ENCODE results near the gene CPA5.
"Not testable (repeated sequence)": the region's sequence is repeated elsewhere in the genome, so short reads cannot be mapped to it uniquely, and the experiment has no call there.

CPA5 gene, protein sequence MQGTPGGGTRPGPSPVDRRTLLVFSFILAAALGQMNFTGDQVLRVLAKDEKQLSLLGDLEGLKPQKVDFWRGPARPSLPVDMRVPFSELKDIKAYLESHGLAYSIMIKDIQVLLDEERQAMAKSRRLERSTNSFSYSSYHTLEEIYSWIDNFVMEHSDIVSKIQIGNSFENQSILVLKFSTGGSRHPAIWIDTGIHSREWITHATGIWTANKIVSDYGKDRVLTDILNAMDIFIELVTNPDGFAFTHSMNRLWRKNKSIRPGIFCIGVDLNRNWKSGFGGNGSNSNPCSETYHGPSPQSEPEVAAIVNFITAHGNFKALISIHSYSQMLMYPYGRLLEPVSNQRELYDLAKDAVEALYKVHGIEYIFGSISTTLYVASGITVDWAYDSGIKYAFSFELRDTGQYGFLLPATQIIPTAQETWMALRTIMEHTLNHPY

DNA sequence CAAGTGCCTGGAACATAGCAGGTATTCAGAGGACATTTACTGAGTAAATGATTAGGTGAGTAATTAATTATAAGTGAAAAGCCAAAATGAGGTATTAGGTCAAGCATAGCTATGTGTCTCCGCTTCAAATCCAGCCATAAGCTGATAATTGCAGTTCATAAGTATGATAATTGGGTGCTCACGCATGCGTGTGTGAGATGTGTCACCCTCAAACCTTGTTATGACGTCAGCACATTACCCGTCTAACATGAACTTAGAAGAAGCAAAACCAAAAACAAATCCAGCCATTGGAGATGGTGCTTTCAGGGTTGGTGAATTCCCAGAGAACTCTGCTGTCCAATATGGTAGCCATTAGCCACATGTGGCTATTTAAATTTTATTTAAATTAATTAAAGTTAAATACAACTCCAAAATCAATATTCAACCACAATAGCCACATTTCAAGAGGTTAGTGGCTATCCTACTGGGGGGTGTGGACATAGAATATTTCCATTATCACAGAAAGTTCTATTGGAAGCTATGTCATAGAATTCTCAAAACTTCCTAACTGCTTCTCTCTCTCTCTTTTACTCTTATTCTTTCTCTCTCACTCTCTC, at the start of gene CPA5:
Gene CPA5 (plus strand): TSS at position 546 of the 596 bp plus-strand sequence. CDS start 1,670 bp downstream, outside the sequence.
- DNase-seq, result no peak

DNA sequence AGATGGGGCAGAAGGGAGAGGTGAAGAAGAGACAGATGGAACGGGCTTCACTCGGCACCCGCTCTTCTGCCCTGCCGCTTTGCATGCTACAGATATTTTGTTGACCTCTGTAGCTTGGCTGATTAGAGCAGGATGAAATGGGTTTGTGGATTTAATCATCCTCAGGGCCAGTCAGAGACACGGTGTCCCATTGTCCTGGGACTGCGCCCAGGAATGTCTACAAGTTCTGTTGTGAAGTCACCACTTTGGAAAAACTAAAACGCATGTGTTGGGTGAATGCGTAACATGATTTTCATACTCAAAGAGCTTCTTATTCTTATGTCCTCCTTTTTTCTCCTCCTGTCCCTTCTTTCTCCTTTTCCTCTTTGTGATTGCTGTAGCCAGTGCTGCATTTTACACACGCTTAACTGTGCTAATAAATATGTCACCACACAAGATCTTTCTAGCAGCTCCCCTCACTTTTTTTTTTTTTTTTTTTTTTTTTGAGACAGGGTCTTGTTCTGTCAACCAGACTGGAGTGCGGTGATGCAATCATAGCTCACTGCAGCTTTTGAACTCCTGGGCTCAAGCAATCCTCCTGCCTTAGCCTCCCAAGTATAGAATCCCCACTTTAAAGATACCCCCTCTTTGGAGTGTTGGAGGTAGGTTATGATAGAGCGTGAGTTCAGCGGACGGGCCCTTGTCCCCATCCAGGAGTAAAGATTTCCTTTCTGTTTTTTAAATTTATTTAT, 48.2 kb upstream of the CPA5 start:
- DNase-seq, result no peak

DNA sequence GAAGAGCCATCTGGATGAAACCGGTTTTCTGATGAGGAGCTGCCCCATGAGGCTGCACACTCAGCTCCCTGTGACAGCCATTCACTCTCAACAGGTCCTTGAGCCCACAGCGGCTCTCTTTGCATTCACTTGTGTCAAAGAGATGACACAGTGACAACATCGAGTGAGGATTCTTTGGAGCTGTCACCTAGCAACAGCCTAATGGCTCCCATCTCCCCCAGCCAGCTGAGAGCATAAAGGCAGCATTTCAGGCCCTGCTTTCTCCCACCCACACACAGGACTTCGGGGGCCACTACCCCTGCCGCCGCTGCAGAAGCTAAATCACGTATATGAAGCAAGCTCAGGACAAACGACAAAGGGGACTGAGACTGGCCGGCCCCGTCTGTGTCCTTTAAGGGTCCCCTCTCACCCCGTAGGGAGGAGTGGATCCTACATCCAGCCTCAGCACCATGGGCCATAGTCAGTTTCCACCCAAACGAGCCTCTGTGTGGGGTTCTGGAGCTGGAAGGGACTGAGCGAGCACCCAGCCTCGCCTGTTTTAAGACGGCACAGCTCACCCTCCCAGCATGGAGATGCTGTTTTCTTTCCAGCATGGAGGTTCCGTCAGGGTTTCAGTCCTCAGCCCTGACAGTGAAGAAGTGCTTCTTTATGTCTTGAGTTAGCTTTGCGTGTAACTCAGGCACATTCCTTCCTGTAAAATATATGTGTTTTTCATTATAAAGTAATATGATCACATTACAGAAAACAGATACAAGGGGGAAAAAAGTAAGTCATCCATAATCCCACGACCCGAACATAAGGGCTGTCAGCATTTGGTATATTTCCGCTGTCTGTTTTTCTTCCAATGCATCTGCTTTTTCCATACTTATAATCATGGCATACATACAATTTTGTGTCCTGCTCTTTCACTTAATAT, 46.7 kb upstream of the CPA5 start:
- DNase-seq, result no peak

DNA sequence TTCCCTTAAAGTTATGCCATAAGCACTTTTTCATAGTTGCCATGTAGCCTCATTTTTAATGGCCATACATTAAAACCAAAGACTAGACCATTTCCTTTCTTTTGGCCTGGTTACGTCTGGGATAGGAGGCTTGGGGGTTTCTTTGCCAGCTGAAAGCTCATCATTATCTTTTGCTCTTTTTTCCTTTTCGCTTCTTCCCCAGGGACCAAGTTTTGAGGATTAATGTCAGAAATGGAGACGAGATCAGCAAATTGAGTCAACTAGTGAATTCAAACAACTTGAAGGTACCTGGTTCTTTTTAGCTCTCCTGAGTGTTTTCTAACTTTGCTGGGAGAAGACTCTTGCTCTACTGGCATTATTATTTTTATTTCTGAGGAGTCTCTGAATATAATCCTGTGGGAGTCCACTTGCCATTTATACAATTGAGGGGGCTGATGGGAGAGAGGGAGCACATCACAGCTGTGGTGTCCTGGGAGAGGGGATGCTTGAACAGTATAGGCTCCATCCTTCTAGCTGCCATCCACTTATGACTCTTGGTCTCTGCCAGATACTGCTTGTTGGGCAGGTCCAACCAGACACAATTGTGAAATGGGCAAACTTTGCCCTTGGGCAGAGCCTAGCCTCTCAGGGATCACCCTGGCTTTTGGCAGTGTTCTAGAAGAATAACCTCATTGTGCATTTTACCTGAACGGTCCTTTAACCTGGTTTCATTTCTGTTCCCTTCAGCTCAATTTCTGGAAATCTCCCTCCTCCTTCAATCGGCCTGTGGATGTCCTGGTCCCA, 45.9 kb upstream of the CPA5 start:
- no peak for DNase-seq

DNA sequence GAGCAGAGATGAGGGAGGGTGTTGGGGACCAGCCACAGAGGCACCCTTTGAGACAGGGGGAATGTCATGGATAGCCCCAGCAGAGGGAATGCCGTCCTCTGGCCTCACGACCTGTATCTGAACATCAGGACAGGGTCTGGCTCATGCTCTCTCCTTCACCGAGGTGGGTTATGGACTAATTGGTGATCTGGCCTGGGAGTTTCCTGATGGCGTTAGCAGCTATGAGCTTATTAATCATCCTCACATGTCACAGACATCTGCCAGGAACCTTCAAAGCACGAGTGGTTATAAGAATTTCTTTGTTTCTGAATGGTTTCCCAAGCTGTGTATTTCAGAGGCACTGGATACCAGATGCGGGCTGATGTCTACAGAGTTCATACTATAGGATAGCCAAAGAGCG, 44.8 kb upstream of the CPA5 start:
- DNase-seq, result no peak

DNA sequence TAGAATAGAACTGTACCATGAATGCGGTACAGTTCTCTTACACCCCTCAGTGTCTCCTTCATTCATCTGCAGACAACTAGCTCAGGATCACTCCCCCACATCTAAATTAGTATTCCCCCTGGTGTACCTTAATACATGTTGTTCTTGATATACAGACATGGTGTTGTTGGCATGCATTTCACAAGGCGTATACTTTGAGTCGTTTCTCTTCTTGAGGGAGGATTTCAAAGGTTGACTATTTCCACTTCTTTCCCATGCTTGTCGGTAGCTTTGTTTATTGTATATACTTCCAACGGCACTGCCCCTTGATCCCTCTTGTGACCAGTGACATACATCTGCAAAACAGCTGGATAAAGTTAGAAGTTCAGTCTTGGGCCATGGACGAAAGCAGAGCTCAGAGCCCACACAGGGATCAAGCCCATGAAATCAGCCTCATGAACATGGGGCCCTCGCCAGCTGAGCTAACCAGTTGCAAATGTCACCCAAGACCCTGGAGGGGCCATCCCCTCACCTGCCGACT, 43.1 kb upstream of the CPA5 start:
- DNase-seq, result no peak

DNA sequence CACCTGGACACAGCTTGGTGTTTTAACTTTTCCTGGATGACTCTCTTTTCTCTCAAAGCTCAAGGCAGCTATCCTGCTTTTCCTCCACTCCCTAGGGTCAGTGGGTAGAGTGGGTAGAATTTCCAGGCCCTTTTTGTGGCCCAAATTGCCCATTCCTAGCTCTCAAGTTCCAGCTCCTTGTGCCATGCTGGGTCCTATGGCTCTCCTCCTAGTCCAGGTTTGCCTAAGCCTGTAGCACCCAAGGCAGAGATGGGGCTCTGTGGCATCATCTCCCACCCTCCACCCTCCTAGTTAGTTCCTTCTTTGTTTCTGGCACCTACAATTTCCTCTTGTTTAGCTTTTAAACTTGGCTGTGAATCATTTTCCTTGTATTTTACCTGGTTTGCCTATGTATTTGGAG, 42.0 kb upstream of the CPA5 start:
- no peak for DNase-seq

DNA sequence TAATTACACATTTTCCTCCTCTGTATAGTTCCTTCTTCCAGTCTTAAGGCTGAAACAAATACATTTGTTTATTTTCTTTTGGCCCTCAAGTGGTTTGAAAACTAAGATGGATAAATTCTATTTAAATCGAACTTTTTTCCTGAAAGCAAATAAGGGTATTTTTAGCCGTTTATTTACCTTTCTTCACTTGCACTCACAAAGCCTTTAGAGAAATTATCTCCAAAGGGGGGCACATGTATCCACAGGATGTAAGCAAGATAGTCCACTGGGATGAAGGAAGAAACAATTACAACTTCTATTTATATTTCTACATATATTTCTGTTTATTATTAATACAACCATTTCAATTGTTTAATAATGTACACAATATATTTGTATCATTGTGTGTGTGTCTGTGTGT, 41.5 kb upstream of the CPA5 start:
- no peak for DNase-seq

DNA sequence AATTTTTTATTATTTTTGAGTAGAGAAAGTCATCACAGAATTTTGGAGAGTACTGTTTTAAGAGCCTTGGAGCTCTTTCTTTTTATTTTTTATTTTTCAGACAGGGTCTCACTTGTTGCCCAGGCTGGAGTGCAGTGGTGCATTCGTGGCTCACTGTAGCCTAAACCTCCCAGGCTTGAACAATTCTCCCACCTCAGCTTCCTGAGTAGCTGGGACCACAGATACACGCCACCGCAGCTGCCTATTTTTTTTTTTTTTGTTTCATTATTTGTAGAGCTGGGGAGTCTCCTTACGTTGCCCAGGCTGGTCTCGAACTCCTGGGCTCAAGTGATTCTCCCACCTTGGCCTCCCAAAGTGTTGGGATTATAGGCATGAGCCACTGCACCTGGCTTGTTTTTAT, 41.1 kb upstream of the CPA5 start:
- DNase-seq, result no peak

DNA sequence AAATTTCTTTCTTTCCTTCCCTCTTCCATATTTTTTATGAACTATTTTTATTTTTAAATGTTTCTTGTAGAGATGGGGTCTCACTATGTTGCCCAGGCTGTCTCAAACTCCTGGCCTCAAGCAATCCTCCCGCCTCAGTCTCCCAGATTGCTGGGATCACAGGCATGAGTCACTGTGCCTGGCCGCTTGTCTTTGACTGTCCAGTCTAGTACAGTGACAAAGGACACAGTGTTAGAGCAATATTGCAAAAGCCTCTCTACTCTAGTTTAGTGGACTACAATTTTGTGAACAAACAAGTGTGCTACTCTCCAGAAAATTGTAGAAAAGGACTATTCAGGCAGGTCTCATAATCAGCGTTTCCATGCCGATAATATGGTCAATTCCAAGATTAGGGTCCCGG, 40.6 kb upstream of the CPA5 start:
- DNase-seq, result no peak

DNA sequence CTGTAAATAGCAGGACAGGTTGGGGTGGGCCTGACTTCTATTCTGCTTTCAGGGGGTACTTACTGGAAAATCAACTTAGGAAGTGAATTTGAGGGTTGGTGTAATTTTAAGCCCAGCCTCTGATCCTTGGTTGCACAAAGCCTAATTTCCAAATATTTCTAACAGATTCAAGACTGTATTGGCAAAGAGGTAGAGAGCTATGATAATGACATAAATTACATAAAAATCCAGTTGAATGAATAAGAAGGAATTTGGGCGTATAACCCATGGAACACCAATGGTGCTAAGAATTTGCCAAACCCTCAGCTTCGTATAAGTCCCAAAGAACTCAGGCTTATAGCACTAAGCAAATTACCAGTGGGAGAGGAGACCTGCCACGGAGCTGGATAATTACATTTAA, 39.7 kb upstream of the CPA5 start:
- DNase-seq, result no peak

DNA sequence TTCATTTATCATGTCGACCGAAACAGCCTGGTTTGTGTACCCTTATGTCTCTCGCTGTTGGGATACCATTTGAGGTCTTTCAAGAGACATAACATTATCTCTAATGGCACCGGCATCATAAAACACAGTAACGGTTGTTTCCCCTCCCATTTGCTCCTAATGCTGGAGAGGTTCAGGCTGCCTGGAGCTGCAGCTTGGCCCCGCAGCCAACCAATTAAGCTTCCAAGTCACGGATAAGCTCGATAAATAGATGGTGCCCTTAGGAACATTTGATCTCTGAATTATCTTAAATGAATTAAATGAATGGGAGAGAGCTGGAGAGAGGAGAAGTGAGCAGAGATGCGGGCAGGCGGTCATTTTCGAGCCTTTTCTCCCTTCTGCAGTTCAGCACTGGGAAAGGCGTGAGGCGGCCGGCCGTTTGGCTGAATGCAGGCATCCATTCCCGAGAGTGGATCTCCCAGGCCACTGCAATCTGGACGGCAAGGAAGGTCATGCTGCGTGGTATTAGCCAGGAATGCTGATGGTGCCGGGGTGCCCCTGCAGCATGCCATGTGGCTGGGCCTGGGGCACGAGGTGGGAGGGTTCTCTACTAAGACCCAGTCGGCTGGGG, 39.1 kb upstream of the CPA5 start:
- no peak for DNase-seq

DNA sequence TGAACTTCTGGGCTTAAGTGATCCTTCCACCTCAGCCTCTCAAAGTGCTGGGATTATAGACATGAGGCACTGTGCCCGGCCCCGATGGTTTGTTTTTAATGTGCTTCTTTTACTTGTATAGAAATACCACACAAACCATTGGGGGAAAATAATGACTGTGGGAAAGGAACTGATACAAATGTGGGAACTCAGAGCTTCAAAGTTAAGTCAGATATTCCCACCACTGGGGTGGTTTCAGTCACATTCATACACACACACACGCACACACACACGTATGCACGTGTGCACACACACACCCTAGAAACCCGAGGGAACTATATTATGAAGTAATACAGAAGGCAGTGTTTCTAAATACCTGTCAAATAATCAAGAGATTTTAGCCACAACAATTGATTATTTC, 34.6 kb upstream of the CPA5 start:
- no peak for DNase-seq

DNA sequence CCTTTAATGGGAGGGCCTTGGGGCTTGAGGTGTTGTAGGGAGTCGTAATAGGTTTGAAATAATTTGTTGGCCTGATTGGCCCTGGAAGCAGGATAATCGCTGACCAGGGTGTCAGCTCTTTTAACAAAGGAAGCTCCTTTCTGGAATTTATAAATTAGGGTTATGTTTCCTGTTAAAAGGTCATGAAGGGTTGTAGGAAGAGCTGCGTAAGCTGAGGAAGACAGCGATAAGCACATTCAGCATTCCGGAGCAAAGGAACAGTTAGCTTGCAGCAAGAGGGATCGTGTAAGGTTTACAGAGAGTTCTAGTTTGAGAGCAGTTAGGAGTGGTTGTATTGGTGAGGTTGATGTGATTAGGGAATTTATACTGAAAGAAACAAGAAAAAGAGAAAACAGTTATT, 30.3 kb upstream of the CPA5 start:
- DNase-seq, result no peak

DNA sequence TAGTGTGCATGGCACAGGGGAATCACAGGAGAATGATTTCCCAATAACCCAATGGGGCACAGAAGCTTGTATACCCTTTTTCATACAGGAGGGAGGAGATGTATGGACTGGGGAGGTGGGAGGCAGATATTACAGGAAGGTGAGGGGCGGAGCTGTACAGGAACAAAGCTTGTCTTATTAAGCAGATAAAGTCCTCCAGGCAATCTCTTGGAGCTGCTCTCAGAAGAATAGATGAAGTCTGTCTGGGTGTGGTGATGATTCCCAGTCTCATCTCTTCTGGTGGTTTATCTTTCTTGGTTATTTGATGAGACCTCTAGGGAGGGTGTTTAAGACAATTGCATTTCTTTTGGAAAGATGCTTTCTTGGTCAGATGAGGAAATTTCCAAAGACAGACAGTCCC, 25.1 kb upstream of the CPA5 start:
- DNase-seq, result no peak

DNA sequence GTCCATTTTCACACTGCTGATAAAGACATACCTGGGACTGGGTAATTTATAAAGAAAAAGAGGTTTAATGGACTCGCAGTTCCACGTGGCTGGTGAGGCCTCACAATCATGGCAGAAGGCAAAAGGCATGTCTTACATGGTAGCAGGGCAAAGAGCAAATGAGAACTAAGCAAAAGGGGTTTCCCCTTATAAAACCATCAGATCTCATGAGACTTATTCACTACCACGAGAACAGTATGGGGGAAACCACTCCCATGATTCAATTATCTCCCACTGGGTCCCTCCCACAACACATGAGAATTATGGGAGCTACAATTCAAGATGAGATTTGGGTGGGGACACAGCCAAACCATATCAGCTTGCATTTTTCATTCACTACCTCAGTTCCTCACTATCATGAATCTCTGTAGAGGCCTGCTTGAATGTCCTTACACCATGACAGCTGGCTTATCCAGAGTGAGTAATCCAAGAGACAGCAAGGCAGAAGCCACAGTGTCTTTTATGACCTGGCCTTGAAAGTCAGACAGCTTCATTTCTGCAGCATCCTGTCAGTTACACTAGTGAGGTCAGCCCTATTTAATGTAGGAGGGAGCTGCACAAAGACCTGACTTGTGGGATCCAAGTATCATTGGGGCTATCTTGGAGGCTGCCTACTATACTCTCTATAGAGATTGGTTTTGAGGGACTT, 22.9 kb upstream of the CPA5 start:
- DNase-seq, result not testable (repeated sequence)

DNA sequence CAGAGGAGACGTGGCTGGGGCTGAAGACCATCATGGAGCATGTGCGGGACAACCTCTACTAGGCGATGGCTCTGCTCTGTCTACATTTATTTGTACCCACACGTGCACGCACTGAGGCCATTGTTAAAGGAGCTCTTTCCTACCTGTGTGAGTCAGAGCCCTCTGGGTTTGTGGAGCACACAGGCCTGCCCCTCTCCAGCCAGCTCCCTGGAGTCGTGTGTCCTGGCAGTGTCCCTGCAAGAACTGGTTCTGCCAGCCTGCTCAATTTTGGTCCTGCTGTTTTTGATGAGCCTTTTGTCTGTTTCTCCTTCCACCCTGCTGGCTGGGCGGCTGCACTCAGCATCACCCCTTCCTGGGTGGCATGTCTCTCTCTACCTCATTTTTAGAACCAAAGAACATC, 22.0 kb upstream of the CPA5 start:
- DNase-seq, result no peak

DNA sequence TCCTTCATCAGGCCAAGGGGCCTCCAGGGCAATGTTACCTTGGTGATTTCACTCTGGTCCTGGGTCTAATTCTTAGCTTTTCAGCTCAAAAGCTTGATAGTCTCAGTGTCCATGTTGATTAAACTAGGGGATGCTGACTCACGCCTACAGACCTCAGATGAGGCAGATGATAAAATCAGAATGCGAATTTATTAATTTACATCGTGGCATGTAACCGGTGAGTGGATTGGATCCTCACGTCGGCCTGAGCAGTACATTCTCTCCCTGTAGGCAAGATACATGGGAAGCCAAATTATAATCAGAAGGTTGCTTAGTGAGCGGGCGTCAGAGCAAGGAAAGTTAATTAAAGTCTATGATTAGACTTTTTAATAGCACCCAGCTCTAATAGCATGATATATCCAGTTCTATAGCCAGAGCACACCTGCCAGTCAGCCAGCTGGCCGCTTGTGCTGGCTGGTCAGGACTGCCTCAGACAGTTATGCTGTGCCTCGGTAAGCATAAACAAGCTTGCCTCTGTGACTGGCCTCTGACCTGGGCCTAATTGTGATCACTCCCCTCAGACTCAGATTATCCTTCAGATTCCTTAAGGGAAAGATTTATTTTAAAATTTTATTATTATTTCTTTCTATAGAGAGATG, 20.2 kb upstream of the CPA5 start:
- DNase-seq, result no peak

DNA sequence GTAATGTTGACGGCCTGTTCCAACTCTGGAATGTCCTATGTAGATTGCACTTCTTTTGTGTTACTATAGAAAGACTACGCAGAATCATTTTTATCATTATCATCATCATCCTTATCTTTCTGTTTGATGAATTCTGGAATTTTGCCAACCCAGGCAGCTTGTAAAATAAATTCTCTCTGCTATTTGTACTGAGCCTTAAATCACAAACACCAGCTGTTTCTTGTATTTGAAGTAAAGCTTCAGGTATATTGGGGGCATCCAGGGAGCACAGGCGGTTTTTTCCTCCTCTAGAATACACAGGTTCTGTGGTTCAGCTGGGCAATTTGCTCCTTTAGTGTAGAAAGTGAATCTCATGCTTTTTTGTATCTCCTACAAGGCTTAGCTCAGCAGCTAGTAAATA, 14.9 kb upstream of the CPA5 start:
- DNase-seq, result no peak
